Measurements from ENCODE around the gene IL3RA.
"Not testable (repeated sequence)": the region's sequence is repeated elsewhere in the genome, so short reads cannot be mapped to it uniquely, and the experiment has no call there.

IL3RA gene

GRCh38 chrX:1336331-1336943, at the start of gene IL3RA:
IL3RA (plus strand) TSS chrX:1336785; CDS start chrX:1341766, 4,981 bp downstream.
- no peak for DNase-seq (ENCODE audit: low read depth)

- DNase-seq (ENCODE audit: low read depth), result no peak
Measured at GRCh38 chrX:1289535-1289934, 47.0 kb upstream of the IL3RA start.

- no peak for DNase-seq (ENCODE audit: low read depth)
Measured at GRCh38 chrX:1291110-1291740, 45.4 kb upstream of the IL3RA start.

GRCh38 chrX:1292575-1293290, 43.9 kb upstream of the IL3RA start:
- DNase-seq (ENCODE audit: low read depth), result no peak

- DNase-seq (ENCODE audit: low read depth), result no peak
Measured at GRCh38 chrX:1294301-1295067, 42.1 kb upstream of the IL3RA start.

- no peak for DNase-seq (ENCODE audit: low read depth)
Measured at GRCh38 chrX:1295550-1295949, 41.0 kb upstream of the IL3RA start.

GRCh38 chrX:1297591-1297990, 39.0 kb upstream of the IL3RA start:
- not testable (repeated sequence) for DNase-seq (ENCODE audit: low read depth)

- DNase-seq (ENCODE audit: low read depth), result no peak
Measured at GRCh38 chrX:1300449-1300848, 36.1 kb upstream of the IL3RA start.

- DNase-seq (ENCODE audit: low read depth), result no peak
Measured at GRCh38 chrX:1305411-1305810, 31.2 kb upstream of the IL3RA start.

GRCh38 chrX:1306909-1307625, 29.5 kb upstream of the IL3RA start:
- DNase-seq (ENCODE audit: low read depth), result no peak

GRCh38 chrX:1307626-1308340, 28.8 kb upstream of the IL3RA start:
- DNase-seq (ENCODE audit: low read depth), result no peak

- no peak for DNase-seq (ENCODE audit: low read depth)
Measured at GRCh38 chrX:1308476-1308875, 28.1 kb upstream of the IL3RA start.

- not testable (repeated sequence) for DNase-seq (ENCODE audit: low read depth)
Measured at GRCh38 chrX:1308917-1309316, 27.7 kb upstream of the IL3RA start.

- no peak for DNase-seq (ENCODE audit: low read depth)
Measured at GRCh38 chrX:1313788-1314187, 22.8 kb upstream of the IL3RA start.

GRCh38 chrX:1316527-1316926, 20.1 kb upstream of the IL3RA start:
- DNase-seq (ENCODE audit: low read depth), result no peak

GRCh38 chrX:1321674-1322073, 14.9 kb upstream of the IL3RA start:
- no peak for DNase-seq (ENCODE audit: low read depth)

- no peak for DNase-seq (ENCODE audit: low read depth)
Measured at GRCh38 chrX:1322393-1322792, 14.2 kb upstream of the IL3RA start.

- peak; percentile 27 for DNase-seq (ENCODE audit: low read depth)
Measured at GRCh38 chrX:1323315-1323714, 13.3 kb upstream of the IL3RA start.

- no peak for DNase-seq (ENCODE audit: low read depth)
Measured at GRCh38 chrX:1325515-1326116, 11.0 kb upstream of the IL3RA start.

- DNase-seq (ENCODE audit: low read depth), result no peak
Measured at GRCh38 chrX:1327651-1328304, 8.8 kb upstream of the IL3RA start.

All from stimulated activated CD8-positive, alpha-beta memory T cell treated with anti-CD3 and anti-CD28 coated beads, Interleukin-12 subunit alpha, Interleukin-12 subunit beta, amount 100 ng/mL, for 1 hour (primary cell).